NCI-H1417 (cell line): ENCODE results near the gene C11orf58.

Experiments
- DNase-seq, 3 experiments: peaks; one replicate each; lab custom pipeline; 2025; lab: John Stamatoyannopoulos, UW

C11orf58 gene

DNA sequence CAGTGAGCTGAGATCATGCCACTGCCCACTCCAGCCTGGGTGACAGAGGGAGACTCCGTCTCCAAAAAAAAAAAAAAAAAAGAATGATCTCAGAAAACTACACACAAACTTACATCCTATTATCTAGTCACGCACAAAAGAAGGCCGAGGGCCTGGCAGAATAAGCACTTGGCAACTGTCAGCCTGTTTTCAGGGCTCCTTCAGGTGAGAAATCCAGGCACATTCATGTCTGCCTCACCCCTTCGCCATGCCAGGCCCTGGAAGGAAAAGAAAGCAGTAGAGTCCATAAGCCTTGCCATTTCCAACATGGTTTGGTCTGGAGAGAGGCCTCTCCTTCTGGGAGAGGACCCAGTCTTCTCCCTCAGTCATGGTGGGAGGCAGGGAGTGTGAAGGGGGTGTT lies 30.9 kb downstream of the C11orf58 start:
- no peak for DNase-seq

DNA sequence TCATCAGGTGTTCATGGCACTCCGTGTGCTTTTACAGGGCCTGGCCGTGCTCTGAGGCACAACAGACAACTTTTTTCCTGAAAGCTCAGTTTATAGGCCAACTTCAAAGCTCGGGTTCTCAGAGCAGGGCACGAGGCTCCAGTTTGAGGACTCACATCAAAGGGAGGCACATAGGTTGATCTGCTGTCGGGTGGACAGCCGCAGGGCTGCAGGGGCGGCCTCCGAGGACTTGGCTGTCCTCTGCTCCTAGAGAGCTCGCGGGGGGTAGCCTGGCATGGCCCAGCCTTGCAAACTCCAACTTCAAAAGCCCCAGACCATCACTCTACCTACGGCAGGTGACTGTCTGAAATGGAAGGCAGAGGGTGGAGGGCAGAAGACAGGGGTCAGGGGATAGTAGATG lies 31.6 kb downstream of the C11orf58 start:
- no peak for DNase-seq

DNA sequence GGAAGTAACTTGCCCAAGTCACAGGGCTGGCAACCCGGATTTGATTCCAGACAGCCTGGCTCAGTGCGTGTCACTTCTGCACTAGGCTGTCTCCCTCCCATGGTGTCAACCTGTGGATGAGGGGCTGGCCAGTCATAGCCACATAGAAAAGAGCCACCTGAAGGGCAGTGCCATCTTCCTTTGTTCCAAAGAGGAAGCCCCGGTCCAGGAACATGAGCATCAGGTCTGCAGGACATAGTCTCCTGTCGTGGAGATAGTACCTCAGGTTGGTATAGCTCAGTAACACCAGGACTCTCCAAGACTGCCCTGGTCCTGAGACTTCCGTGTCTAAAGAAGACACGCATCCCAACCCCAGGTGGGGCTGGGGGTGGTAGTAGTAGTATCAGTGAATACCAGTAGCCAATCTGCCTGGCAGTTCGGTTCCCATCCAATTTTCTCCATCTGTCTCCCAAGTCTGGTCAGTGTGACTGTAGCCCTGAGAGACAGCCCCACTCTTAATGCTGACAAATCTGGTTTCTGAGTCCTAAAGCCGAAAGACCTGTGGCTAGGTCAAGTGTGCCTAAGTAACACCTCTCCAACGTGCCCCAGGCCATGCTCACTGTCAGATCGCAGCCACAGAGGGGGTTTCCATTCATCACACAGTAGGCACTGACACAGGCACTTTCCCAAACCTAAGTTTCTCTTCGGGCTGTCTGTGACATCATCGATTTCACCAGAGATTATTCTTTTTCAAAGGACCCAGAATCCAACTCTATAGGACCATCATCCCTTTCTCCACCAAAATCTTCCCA lies 33.1 kb downstream of the C11orf58 start:
- DNase-seq = no peak

DNA sequence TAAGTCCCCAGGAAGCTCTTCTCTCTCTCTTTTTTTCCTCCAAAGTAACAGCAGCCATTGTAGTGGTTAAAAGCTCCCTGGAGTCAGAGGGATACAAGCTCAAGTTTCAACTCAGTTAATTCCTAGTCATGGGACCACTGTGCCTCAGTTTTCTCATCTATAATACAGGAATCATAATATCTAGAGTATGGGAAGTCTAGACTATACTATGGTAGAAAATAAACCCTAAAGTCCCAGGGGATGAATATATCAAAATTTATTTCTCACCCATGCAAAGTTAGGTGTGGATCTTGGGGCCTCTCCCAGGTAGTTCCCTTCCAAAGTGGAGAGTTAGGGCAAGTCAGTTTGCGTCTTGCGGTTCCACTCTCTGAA lies 33.7 kb downstream of the C11orf58 start:
- no peak for DNase-seq

DNA sequence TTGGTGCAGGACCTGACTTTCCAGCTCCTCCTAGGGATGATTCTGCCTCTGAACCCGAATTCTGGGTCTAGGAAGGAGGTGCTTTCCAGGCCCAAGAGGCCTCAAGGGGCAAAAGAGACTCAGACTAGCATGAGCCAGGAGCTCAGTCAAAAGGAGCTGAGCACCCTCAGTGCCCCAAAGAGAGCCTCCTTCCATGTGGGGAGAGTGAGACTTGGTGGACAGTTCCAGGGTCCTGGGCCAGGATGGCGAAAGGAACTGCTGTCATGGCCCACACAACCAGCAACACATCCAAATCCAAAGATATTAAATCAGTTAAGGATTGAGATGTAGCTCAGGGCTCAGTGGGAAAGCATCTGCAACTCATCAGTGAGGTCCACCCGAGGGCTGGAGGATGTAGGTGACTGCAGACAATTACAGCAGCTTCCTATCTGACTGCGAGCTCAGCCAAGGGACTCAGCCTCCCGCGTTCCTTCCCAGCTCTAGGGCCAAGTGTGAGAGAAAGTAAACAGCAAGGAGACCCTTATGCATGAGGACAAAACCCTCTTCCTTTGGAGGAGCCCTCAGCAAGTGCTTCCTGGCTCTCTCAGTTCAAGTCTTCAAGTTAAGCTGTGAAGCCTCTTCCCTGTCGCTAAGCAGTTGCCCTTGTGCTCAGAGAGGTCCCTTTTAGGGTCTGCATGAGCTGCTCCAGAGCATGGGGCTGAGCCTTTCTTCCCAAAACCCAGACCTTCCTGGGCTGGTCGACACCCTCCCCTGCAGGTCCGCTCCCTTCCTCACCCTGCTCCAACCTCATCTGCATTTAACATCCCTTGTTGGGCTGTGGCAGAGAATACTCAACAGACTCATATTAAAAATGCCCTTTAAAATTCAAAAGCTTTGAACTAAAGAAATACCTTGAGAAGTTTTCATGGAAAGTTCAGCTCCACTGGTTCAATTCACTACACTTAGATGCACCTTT lies 35.8 kb downstream of the C11orf58 start:
- DNase-seq = no peak

DNA sequence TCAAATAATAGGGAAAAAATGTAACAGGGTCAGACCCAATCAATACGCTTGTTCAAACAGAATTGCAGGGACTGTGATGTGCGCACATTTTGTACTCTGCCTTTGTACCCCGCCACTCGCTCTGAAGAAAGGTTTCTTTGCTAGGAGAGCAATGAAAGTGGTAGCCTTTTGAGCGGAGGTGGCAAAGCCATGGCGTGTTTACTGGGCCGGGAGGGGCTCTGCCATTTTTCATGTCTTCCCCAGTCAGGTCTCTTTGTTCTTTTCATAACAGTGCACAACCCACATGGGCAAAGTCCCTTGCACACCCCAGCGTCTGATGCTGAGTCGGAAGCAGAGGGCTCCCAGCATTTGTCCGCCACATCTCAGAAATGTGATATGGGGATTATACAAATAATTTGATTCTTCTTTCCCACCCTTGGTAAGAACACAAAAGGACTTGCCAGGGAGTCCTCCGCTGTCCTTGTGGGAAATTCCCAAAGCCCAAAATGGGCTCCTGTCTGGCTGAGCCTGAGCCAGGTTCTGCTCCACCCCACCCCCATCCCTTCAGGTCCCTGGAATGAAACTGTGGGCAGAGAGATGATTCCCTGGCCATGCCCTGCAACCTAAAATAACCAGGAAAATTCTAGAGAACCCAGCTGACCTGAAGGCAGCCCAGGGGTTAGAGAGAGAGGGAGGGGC lies 36.6 kb downstream of the C11orf58 start:
- no peak for DNase-seq

DNA sequence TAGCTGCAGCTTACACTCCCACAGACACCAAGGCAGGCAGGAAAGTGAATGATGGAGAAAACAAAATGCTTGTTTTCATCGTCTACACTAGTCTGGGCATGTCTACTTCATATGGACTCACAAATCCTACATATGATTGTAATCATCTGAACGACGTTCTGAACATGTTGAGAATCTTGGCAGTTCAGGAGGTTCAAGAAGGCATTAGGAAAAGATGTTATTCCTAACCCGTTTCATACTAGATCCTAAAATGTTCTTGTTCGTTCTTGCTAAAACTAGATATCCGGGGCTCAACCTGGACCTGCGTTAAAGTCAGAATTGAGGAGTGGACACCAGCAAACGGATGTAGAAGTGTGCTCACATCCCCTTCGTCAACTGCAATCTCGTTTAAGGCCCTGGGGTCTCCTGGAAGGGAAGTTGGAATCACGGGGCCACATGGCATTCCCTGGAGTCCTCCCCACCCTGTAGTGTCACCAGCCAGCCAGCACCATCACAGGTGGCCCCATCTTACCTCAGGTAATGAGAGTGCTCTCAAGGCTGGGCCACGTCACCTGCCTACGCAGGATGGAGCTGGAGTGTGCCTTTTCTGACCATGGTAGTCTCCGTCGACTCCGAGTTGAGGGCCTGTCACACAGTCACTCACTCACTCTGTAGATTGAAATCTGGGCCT lies 37.3 kb downstream of the C11orf58 start:
- peak in 1 of 3 experiments; percentile 15 for DNase-seq

DNA sequence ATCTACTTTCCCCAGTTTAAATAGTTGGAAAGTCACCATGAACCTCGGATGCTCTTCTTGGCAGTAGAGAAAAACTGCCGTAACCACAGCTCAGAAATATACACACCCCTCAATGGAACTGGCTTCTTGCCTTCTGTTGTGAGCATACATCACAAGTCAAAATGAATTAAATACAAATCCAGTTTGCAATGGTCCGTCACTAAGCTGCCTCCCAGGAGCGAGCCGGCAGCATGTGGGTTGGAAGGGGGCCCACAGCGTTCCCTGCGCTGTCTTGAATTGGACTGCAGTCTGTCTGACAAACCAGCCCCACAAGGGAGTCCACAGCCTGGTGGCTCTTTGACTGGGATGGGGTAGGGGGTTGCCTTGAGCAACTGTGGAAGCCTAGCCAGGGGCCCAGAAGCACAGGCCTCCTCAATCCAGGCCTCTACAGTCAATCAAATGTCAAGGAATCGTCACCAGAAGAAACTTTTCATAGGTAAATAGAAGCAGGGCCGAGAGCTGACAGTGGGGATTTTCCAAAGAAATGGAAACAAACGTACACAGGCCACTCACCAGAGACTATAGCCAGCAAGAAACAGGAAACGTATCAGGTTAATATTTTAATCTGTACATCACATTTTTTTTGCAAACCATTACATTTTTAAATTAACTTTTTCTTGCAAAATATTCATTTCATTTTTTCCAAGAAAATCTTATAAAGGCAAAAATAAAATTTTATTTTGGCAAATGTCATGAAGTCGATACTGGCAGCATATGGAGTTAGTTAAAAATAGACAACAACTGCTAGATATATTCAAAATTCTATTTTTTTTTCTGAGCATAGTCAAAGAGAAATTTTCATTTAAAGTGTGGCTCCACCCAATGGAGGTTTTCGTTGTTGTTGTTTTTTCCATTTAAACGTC lies 38.5 kb downstream of the C11orf58 start:
- peak in 1 of 3 experiments; percentile 68 for DNase-seq

DNA sequence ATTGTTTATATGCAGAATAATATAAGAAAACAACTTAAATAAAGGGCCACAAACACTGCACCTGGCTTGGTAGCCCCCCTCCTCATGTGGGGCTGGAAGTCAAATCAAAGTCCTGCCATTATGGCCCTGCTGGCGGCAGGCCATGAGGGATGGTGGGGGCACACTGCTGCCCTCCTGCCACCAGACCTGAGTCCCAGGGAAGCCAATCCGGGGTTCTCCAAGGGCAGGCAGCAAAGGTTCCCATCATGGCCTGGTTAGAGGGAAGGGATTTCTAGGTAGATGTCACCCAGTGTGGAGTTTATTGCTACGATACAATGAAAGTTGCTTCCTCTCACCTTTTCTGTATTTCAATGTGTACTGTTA lies 39.1 kb downstream of the C11orf58 start:
- DNase-seq = no peak

DNA sequence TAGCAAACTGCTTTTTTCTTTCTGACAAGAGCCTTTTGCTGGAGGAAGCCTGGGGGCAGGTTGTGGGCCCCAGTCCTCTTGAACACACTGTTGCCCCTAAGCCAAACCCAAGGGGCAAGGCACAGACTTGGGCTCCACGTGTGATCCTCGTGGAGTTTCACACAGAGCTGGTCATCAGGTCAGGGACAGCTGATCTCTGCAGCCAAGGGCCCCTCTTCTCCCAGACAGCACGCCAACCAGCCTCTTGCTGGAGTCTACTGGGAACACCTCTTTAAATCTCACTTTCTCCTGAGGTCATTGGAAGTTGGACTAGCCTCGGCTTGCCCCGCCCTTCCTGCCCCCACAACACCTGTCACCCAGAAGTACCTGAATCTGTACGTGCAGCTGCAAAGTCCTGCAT lies 39.8 kb downstream of the C11orf58 start:
- DNase-seq = peak in 1 of 3 experiments; percentile 53

DNA sequence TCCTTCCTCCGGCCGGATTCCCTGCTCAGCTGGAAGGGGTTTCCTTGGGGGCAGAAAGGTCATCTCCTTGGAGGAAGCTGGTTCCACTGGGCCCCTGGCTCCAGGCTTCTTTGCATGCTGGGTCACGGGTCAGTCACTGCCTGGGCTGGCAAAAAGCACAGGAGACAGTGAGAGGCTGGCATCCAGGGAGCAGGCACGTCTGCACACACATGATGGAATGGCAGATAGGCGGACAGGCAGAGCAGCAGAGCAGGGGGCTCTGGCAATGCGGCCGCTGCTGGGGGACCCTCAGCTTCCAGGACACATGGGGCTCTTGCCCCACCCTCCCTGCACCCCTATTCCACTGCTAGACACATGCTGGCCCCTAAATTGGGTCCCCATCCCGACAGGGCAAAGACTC lies 40.4 kb downstream of the C11orf58 start:
- DNase-seq = no peak

DNA sequence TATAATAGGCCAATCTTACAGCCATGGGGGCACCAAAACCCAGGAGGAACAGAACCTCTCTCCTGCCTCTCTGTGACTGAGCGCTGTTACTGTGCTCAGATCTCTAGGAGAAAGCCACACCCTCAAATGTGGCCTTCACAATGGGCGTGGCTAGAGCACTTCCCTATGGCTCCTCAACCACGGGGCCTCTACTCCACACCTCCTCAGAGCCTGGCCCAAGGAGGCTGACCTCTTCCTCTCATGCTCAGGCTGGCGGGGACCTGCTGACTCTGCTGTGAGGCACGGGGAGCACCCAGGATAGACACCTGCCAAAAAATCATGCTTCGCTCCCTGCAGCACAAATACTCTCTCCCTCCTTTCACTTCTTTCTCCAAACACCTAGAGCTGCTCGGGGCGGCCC lies 41.0 kb downstream of the C11orf58 start:
- DNase-seq = peak in 1 of 3 experiments; percentile 72

DNA sequence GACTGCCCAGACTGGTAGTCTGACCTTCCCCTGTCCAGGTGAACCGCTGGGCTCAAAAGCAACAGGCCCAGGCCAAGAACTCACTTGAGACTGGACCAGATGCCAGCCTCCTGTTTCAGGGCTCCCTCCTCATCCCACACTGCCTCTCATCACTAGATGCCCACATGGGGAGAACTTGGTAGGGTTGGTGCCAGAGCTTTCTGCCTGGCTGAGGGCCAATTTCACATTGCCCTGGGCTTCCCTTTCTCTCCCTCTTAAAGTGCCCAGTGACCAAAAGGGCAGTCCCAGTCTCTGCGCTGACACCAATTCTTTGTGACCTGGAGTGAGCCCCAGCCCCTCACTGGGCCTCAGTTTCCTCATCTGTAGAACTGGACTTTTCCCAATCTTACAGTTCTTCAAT lies 41.7 kb downstream of the C11orf58 start:
- DNase-seq = no peak

DNA sequence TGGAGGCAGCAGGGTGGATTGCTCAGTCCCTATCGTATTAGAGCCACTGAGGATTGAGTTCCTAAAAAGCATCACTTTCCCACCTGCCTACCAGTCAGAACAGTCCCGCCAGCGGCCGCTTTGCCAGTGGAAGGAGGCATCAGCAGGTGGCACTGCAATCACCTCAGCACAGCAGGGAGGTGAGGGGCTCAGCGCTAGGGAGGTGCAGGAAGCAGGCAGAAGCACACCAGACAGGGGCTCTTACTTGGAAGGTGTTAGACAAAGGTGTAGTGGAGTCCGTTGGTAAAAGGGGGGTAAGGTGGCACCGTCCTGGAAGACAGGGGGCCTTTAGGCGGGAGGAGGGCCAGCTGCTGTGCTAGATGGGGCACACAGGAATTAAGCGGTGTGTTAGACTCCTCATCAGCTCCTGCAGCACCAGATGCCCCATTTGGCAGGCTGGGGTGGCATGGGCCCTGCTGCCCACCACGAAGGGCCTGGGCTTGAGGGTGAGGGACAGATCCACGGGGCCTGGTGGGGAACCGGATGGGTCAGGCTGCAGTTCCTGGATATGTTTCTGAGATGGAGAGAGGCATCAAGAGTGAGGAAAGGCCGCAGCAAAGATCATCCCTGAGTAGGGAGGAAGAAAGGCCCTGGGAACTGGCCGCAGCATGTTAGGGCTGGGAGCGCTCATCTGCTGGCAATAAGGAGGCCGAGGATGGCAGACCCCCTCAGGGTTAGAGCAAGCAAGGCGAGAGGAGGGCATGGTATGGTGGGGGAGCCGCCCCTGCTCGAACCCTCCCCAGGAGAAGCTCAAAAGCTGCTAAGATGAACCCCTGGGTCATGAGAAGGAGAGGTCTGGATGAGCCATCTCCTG lies 42.5 kb downstream of the C11orf58 start:
- no peak for DNase-seq

DNA sequence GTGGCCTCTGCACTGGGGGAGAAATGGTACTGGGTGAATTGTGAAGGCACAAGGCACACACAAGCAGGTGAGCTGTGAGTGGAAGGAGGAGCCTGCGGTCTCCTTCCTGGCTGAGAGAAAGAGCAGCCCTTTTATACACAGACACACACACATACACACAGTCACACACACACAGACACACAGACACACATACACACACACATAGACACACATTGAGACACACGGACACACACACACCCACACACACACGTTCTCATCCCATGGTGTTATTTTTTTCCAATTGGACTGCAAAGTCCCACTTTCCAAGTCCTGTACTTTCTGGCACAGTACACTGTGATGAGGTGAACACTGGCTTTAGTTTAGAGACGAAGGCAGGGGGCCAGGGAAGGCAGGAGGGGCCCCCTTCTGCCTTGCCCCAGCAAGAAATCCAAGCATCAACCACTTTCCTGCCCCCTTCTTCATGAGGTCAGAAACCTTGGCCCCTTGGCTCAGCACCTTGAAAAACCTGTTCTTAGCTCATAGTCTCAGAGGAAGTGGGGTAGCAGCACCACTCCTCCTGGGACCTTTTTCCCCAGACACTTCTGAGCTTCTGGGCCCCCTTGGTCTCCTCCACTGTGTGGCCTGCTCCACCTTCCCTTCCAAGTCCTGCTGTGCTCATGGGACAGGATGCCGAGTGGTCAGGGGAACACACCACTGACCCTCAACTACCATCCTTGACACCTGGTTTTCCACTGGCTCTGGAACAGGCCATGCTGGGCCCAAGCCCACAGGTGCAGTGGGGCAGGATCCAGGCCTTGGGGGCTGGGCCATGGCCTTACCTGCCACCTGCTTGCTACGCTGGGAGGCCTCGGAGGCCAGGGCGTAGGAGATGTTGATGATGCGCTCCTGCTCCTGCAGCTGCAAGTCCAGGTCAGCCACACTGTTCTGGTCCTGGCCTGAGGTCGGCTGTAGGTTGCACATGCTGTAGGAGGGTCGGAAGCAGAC lies 43.8 kb downstream of the C11orf58 start:
- DNase-seq = no peak

DNA sequence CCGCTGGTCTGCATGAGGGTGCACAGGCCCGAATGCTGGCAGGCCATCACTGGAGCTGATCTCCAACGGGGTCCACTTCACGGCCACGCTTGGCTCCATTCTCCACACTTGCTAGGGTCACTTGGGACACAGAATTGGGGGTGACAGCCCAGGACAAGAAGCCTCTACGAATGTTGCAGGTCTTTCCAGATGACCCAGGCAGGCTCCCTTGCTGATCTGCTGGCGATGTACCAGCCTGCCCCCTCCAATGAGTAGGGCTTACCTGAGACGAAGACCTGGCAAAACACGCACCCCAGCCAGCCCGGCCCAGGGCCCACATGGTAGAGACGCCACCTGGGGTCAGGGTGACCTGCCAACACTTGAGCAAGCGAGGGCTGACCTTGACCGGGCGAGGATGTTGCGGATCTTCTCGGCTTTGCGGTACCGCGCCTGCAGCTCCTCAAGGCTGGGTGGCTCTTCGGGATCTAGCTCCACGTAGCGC lies 44.9 kb downstream of the C11orf58 start:
- DNase-seq = no peak

DNA sequence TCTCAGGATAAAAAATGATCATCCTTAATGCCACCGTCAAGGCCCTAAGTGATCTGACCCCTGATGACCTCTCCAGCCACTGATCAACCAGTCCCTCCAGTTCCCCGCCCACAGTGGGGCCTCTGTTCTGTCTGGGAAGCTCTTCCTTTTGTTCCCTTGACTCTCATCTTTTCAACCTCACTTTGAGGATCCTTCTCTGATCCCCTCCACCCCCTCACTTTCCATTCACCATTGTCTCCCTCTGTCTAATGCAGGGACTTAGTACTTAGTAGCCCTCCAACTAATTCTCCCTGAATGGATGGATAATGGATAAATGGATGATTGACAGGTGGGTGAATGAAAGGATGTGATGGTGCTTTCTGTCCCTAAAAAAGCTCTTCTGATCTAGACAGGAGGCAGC lies 45.6 kb downstream of the C11orf58 start:
- DNase-seq = no peak

DNA sequence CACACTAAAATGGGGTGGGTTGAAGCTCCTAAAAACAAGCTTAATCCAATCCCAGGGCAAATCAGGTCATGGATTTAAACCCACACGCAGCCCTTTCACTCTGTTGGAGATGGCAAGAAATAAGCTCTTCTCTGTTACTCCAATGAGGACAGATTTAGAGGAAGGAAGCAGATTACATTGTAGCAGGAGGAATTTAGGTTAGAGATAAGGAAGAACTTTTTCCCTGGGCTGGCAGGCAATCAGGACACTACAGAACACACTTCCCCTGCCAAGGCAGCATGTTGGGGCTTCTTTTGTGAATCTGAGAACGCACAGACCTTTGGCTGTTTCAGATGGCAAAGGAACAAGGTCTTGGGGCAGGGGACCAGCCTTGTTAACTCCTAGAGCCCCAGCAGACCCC lies 46.2 kb downstream of the C11orf58 start:
- no peak for DNase-seq
